ENCODE results near the gene AP3S1.
A peak's percentile ranks its signal among the peaks of the same experiment; 100 is the strongest.
"Not testable (repeated sequence)": the region's sequence is repeated elsewhere in the genome, so short reads cannot be mapped to it uniquely, and the experiment has no call there.

The AP3S1 gene

GRCh38 chr5:115873392-115873791 lies 31.7 kb downstream of the AP3S1 start:
- DNase-seq, result no peak

DNA sequence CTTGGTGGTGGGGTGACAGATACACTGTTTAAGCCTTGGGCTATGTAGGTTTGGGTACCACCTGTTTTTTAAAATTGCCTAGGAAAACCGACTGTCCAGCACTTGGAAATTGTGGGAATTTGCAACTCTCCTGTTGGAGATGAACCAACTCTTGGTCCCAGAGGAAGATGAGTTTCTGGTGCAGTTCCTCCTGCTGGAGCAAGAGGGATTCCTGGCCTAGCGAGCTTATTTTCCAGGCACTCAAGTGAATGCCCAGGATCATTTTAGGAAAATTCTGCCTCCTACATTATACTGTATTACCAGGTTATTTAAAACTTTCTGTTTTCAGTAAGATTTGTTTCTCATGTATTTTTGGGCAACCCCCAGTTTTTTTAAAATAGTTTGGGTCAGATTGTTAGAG lies 33.7 kb downstream of the AP3S1 start:
- peak in 1 of 2 experiments; percentile 0 for DNase-seq

GRCh38 chr5:115877342-115877741 lies 35.6 kb downstream of the AP3S1 start:
- DNase-seq, result not testable (repeated sequence)

DNA sequence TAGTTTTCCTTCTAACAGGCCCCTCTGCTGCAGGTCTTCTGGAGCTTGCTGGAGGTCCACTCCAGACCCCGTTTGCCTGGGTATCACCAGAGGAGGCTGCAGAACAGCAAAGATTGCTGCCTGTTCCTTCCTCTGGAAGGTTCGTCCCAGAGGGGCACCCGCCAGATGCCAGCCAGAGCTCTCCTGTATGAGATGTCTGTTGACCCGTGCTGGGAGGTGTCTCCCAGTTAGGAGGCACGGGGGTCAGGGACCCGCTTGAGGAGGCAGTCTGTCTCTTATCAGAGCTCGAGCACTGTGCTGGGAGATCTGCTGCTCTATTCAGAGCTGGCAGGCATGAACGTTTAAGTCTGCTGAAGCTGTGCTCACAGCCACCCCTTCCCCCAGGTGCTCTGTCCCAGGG lies 40.7 kb downstream of the AP3S1 start:
- DNase-seq, result not testable (repeated sequence)

GRCh38 chr5:115884704-115885103 lies 43.0 kb downstream of the AP3S1 start:
- DNase-seq, result no peak

GRCh38 chr5:115885208-115885607 lies 43.5 kb downstream of the AP3S1 start:
- DNase-seq, result not testable (repeated sequence)

GRCh38 chr5:115888027-115888426 lies 46.3 kb downstream of the AP3S1 start:
- peak in 1 of 2 experiments; percentile 3 for DNase-seq

DNA sequence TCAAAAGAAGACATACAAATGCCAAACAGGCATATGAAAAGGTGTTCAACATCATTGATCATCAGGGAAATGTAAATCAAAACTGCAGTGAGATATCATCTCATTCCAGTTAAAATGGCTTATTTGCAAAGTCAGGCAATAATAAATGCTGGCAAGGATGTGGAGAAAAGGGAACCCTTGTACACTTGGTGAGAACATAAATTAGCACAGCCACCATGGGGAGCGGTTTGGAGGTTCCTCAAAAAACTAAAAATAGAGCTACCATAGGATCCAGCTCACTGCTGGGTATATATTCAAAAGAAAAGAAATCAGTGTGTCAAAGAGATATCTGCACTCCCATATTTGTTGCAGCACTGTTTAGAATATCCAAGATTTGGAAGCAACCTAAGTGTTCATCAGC lies 50.3 kb downstream of the AP3S1 start:
- DNase-seq, result no peak

DNA sequence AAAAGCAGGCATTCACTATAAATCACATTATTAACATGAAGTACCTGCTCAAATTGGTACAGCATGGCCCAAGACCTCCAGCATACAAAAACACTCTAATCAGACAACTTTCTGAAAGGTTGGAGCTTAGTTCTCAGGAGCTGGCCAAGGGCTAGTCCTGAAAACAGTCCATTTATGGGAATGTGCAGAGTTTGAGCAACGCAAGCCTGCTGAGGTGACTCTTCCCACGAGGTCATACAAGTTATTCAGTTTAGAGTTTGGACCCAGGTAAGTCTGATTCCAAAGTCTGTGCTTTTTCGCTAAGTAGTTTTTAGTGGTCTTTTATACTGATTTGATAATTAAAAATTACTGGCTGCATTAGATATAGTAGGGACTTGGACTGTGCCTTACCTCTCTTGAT lies 52.6 kb downstream of the AP3S1 start:
- no peak for DNase-seq

- DNase-seq, result no peak
Observed at GRCh38 chr5:115895821-115896220, 54.1 kb downstream of the AP3S1 start.

DNA sequence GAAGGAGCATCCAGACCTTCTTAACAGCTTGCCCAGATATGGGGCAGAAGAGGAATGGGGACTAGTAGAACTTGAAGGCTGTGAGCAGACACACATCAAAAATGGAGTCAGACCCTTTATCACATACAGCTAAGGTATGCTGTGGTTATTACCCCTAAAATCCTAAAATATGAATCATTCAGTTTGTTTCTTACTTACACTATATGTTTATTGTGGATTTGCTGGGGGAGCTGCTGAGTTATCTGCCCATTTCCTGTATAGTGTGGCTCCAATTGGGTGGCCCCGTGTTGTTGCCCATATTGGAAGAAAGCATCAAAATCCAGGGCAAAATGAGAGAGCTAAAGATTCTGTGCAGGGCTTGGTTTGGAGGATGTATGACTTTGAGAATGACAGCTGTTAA lies 56.9 kb downstream of the AP3S1 start:
- DNase-seq, result no peak

DNA sequence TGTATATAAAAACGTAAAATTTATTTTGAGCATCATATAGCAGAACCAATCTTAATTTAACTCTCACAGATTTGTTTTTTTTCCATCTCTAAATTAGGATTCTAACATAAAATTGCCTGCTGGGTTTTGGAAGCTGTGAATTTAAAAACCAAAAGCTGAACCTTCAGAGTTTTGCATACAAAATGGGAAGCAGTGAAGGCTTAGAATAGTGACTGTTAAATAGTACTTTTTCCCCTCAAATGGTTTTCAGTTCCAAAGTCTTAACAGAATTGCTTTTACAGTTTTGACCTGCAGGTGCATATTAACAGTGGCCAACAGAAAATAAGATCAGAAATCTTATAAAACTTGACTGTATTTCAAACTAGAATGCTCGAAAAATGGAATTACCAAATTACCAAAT lies 65.4 kb downstream of the AP3S1 start:
- no peak for DNase-seq

GRCh38 chr5:115913623-115914400 lies 72.1 kb downstream of the AP3S1 start:
- DNase-seq, result not testable (repeated sequence)

DNA sequence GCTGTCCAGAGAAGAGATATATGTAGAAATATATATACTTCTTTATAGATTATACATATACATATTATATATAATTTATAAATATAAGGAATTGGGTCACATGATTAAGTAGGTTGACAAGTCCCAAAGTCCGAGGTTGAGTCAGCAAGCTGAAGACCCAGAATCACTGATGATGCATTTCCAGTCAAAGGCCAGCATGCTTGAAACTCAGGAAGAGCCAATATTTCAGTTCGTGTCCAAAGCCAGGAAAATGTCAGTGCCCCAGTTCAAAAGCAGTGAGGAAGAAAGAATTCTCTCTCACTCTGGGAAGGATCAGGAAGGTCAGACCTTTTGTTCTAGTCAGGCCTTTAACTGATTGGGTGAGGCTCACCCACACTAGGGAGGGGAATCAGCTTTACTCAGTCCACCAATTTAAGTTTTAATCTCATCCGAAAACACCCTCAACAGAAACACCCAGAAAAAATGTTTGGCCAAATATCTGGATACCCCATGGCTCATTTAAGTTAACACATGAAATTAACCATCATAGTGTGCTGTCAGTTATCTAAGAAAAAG lies 78.5 kb downstream of the AP3S1 start:
- DNase-seq, result no peak

GRCh38 chr5:115928578-115929407 lies 87.1 kb downstream of the AP3S1 start:
- DNase-seq, result not testable (repeated sequence)

GRCh38 chr5:115930171-115930570 lies 88.4 kb downstream of the AP3S1 start:
- not testable (repeated sequence) for DNase-seq

DNA sequence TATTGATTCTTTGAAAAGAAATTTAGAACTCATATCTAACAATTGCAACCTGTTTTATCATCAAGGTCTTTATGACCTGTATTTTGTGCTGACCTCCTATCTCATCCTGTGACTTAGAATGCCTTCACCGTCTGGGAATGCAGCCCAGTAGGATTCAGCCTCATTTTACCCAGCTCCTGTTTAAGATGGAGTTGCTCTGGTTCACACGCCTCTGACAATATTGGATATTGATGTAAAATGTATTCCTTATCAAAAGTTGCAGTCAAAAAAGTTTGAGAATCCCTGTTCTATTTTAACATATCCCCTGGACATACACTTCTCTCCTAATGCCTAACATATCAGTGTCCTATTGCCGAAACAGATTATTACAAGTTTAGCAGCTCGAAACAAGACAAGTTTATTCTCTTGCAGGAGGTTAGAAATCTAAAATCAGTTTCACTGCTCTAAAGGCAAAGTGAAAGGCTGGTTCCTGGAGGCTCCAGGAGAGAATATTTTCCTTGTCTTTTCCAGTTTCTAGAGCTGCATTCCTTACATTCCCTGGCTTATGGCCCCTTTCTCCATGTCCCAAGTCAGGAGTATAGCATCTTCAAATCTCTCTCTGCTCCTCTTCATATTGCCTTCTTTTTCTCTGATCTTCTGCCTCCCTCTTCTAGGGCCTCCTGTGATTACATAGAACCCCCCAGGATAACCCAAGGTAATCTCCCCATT lies 89.0 kb downstream of the AP3S1 start:
- no peak for DNase-seq

DNA sequence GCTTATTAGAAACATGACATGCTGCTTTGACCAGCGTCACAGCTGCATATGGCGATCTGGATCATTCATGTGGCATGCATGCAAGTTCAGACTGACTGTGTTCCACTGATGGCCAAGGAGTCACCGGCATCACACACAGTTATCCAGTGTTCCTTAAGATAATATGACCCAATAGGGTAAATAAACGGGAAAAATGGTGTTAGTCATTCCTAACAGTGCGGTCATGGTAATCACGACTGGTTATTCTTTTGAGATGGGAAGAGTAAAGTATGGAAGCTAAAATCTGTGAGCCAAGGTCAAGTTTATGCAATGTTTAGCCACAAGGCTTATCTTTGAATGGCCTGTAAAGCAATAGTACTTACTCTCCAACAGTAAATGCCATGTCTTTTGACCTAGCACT lies 91.3 kb downstream of the AP3S1 start:
- DNase-seq, result no peak

DNA sequence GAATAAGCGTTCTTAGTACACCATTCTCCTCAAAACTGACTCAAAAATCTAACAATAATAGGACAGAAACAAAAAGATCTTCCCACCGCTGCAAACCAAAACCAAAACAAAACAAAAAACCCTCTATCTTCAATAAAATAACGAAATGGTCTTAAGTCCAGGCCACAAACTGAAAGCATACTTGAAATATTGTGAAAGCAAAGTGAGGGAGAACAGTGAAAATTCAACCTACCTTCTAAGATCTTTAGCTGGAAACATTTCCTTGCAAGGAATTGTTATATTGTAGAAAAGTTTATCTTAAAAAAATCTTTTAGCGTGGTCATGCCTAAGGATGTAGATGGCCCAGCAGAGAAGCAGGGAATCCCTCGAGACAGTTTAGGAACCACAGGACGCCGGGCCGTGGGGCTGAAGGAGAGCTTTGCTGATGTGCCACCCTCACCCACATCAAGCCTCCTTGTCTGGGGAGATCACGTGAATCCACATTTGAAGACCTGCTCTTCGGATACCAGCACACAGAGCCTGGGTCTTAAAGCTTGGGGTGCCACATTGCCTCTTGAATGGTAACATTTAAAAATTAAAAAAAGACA lies 92.7 kb downstream of the AP3S1 start:
- DNase-seq, result no peak

DNA sequence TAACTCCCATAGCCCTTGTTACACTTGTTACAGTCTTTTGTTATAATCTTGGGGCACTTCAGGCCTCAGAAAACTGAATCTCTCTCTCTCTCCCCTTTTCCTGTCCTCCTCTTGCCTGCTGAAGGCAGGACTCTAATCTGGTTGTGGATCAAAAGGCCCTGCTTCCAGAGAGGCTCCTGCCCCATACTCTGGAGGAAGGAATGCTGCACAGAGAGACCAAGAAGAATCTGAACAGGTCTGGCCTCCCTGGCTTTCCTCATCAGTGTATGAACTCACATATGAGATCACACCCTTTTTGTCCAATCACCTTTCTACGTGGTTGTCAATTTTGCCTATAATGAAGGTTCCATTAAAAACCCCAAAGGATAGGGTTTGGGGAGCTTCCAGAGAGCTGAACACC lies 94.3 kb downstream of the AP3S1 start:
- DNase-seq, result no peak

- no peak for DNase-seq
Observed at GRCh38 chr5:115939059-115939458, 97.3 kb downstream of the AP3S1 start.

- no peak for DNase-seq
Observed at GRCh38 chr5:115940080-115940810, 98.5 kb downstream of the AP3S1 start.

All from NCI-H526 (cell line).